GOT3 (cell line): ENCODE data around the gene CSF1R.

Experiments
- DNase-seq: peaks from one replicate; lab custom pipeline; 2025; ENCODE audit warnings: mixed read lengths; lab: John Stamatoyannopoulos, UW

Gene CSF1R

DNA sequence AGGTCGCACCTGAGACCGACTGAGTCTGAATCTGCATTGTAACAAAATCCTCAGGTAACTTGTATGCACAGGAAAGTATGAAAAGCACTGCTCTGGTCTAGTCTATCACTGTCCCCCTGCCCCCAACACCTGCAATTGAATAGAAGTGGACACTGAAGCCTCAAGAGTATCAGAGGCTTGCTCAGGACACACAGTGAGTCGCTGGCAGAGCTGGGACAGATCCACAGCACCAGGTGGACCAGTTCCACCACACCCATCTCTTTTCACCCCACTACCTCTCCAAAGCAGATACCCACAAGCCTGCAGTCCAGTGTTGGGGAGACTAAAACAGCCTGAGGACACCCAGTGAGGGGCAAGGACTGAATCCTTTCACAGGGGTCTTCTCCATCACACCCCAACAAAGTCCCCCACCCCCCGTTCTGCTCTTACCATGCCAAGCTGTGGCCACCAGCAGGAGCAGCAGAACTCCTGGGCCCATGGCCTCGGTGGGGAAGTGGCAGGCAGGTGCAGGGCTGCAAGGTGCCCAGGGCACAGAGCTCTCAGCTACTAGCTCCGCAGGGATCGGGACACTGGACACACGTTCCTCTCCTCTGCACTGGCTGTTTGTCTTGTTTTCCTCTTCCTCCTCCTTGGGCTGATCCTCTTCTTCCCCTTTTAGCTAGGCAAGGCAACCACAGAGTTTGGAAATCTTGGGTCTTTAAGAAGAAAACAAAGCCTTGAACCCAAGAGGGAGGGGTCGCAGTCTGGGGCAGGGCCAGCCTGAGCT lies at the start of gene CSF1R:
CSF1R (minus strand) TSS at position 605 of the 766 bp plus-strand sequence; CDS start at position 478, 127 bp downstream.
- no peak for DNase-seq

DNA sequence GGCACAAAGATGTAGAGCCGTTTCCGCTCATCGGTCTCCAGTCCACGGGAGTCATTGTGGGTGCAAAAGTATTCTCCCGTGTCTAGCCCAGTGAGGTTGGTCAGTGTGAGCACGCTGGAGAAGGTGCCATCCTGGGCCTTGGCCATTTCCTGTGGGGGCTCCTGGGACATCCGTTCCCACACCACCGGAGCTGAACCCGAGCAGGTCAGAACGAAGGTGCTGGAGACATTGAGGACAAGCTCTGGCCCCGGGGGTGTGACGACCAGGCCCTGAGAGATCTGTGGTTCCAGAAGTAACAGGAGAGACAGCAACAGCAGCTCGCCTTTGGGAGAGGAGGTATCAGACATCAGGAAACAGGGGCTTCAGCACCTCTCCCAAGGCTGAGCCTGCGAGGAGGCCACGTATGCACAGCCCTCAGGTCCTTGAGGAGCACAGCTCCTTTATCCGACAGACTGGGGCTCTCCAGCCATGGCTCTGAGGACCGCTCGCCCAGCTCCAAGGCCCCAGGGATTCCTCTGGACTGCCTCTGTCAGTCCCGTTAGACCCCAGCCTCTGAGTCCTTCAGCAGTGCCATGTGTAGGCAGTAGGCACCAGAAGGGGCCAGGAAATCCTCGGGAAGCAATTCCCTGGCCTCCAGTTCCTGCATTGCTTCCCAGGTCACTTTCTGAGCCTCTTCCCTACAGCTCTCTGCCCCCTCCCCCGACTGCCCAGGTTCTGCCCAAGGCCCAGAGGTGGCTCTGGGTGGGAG lies 49.4 kb upstream of the CSF1R start:
- no peak for DNase-seq

GRCh38 chr5:150134198-150134588 lies 47.8 kb upstream of the CSF1R start:
- no peak for DNase-seq

DNA sequence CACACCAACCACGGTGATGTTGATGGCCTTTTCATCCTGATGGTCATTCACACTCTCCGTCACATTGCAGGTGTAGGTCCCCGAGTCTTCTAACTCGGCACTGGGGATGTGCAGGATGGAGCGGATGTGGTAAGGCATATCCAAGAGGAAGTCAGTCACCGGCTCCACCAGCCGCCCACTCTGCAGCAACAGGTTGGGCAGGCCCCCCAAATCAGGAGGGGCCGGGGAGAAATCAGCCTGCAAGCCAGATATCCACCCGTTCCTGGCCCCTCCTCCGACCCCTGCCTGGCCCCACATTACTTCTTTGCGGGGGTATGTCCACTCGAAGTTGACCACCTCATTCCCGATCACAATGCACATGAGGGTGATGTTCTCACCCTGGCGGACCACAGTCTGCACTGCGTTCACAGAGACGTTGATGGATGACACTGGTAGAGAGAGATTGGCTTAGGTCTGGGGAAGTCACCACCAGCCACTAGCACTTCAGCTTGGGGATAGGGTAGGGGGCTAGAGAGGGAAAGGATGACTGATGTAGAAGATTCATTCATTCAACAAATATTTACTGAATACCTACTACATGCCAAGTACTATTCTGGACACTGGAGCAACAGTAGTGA lies 47.3 kb upstream of the CSF1R start:
- DNase-seq: no peak

GRCh38 chr5:150132740-150133139 lies 46.4 kb upstream of the CSF1R start:
- DNase-seq: no peak

GRCh38 chr5:150131978-150132694 lies 45.8 kb upstream of the CSF1R start:
- no peak for DNase-seq

- DNase-seq: no peak
These were observed 45.1 kb upstream of the CSF1R start for GRCh38 chr5:150131461-150131860.

DNA sequence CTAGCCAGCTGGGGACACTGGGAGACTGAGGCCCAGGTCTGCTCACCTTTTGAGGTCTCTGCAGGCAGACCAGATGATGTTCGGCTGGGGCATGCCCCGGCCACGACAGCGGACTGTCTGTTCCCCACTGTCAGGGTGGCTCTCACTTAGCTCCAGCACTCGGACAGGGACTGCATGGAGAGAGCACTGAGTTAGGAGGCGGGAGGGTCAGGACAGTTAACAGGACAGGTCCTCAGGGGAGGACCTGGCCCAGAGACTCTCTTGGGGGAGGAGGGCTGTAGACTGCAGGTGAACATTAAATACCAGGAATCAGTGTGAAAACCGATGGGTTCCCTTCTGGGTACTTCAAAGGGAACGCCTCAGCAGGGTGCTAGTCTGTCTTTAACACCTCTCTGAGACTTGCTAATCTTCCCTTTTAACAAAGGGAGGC lies 44.2 kb upstream of the CSF1R start:
- DNase-seq: no peak

DNA sequence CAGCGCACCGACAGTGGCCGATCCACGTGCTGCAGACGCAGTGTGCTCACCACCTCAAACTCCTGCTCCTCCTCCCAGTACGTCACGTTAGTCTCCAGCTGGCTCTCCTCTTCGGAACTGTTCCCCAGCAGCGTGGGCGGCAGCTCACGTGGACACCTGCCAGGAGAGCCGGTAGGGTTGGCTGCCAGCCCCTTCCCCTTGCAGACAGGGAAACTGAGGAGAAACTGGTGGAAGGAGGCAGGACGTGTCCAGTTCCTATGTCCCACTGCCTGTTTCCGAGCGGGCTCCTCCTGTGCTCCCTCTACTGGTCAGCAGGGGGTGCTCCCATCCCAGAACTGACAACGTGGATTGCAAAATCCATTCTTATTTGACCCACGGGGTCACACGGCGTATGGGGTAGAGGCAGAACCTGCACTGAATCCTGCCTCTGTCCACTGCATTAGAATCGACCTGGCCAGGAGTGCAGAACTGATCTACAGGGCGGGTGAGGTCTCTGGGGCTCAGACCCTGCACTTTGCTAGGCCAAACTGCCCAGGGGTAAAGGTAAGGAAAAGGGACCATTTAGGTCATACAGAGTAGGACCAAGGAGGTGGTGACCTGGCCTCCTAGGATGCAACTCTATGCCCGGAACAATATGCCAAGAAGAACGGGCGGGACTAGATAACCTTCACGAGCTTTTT lies 43.6 kb upstream of the CSF1R start:
- DNase-seq: no peak

DNA sequence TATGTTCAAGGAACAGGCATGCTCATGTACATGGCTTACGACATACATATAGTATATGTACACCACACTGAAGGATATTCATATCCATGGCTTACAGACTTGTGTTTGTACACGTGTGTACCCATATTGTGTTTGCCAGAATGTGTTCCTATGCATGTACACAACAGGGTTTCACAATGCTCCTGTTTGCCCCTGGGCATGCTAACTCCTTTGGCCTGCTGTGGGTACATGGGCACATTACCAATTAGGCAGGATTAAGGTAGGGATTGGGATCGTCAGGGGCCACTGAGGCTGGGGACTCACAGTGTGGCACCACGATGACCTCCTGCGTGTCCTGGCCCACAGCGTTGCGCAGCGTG lies 43.1 kb upstream of the CSF1R start:
- no peak for DNase-seq

DNA sequence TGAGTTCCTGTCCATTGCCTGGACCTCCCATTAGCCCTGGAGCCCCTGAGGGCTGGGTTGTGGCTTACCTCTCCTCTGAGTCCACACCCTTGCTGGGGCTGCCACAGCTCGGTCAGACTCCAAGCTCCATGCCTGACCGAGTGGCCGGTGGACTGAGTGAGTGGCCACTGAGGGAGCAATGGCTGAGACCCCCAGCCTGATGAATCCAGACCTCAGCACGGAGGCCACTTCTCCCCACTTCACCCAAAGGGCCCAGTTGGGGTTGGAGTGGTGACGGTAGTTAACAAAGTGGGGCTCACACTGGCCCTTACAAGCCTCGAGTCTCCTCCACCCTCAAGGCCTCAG lies 40.5 kb upstream of the CSF1R start:
- DNase-seq: no peak

GRCh38 chr5:150126199-150126920 lies 40.0 kb upstream of the CSF1R start:
- DNase-seq: no peak

- DNase-seq: no peak
These were observed 39.0 kb upstream of the CSF1R start for GRCh38 chr5:150125334-150125733.

DNA sequence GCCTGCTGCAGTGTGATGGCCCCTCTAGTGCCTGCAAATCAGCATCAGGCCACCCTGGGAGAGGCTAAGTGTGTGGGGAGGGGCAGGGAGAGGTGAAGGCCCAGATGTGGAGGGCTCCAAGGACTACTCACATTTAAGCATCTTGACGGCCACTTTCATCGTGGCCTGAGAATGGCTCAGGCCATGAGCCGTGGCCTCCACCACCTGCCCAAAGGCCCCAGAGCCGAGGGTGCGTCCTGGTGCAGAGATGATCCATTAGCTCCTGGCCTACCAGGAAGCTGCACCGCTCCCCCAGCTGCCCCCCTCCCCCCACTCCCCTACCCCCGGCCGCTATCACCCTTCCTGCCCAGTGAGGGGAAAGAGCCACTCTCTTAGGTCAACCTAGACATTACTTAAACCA lies 38.2 kb upstream of the CSF1R start:
- DNase-seq: no peak

DNA sequence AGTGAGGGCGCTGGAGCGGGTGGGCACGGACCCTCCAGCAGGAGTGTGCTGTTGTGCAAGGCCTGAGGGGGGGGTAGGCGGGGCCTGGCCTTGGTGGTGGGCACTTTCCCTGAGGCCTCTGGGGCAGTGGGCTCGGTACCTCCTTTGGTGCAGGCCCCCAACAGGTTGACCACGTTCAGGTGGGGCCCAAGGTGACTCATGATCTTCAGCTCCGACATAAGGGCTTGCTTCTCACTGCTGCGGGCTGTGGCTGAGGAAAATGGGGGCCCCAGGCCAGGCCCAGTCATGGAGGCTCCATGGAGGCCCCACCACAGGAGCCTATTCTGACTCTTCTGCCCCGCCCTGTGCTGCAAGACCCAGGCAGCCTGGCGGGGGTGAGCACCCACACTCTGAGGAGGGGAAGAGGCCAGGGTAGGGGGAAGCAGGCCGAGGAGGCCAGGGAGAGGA lies 37.8 kb upstream of the CSF1R start:
- no peak for DNase-seq

DNA sequence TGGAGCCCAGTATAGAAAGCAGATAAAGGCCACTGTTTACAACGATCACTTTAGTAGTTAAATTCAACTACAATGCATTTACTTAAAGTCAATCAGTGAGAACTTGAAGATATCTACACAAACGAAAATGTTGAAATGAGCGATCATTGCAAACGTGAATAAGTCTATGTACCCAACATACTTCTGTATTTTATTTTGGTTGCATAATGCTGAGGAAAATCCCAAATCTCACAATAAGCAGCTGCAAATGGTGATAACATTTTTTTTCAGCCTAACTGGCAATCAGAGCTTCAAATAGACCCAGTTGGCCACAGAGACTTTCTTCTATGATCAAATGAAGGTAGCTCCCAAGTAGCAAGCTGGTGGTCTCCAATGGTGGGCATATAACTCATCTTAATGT lies 37.2 kb upstream of the CSF1R start:
- no peak for DNase-seq

DNA sequence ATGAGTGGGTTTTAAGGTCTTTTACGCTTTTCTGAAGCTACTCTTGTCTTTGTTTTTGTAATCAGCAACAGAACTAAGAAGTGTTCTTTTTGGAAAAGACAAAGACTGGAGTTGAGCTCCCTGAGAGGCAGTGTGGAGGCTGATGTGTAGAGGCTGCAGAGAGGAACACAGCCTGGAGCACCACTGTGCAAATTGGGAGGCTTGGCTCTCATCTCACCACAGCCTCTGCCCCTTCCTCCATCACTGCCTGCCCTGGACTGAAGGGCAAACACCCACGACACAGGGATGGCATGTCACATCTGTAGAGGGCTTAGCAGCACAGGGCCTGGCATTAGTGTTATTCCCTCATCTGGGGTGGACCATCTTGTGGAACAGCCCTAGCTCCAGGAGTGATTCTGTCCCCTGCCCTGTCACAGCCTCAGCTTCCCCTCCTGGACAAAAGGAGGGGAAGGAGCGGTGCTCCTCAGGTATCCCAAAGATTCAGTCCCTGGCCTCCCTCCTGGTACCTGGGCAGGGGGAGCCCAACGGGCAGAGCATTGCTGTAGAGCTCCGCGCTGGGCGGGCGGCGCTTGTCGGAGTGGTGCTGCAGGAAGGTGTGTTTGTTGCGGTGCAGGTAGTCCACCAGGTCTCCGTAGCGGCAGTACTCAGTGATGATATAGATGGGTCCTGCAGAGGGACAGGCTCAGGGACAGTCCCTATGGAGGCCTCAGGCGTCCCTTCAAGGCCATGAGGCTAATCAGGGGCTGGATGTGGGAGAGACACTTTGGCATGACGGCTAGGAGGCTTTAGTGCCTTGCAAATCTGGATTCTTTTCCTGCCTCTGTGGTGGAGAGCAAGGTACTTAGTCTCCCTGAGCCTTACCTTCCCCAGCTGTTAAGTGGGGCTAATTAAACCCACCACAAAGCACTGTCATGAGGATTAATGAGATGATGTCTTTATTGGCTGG lies 36.5 kb upstream of the CSF1R start:
- no peak for DNase-seq

GRCh38 chr5:150122158-150122510 lies 35.8 kb upstream of the CSF1R start:
- DNase-seq: no peak

DNA sequence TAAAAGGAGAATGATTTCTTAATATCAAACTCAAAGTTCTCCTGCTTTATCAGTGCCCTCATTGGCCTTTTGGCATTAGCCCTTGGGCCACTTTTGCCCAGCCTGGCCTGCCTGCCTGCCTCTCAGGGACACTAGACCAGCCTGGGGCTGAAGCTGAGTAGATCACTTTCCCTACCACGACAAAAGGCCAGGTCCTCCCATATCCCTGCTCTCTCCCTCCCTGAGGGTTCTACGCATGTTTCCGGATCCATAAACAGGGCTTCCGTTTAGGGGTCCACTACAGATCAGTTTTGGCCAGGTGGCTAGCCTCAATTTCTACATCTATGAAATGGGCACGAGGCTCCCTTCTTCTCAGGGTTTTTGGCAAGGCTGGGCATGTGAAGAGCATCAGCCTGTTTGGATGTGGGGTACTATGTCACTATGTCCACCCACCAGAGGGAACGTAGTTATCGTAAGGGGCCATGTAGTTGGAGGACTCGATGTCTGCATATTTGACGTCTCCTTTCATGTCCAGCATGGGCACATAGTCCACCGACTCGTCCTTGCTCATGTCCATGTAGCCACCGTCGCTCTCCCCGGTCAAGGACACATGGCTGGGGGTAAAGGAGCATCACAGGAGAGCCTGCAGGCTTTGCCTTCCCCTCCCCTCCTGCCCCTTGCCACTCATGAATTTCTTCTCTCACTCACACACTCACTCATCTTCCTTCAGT lies 35.2 kb upstream of the CSF1R start:
- no peak for DNase-seq
